ENCODE measurements around the gene NLN.

- no peak for TF ChIP-seq EZH2 (IDR thresholded peaks at IDR 0.05; ENCODE audit: insufficient read depth, poor library complexity, severe bottlenecking)
- no peak for TF ChIP-seq EZH2phosphoT487 (IDR thresholded peaks at IDR 0.05; ENCODE audit: insufficient read depth, low read depth)
Measured at GRCh38 chr5:65776441-65777141, 54.6 kb downstream of the NLN start.

All from GM23248 (cell line).